ENCODE data around the gene EIF3F. TPM values are rescaled to one million over a fixed set of nuclear protein-coding genes. Genes with fewer than 3 reads are reported as not detected.

The EIF3F gene
- total and polyA plus RNA-seq, 5 donors from 2014 or later = 331 to 507 (median 458) TPM

- H3K36me3 Mint-ChIP-seq = peaks cover 44% of the 10 kb centered on the region
- Histone ChIP-seq H3K4me1 (ENCODE audit: control insufficient read depth, insufficient read depth, low read length, poor library complexity, severe bottlenecking) (no peaks in the 10 kb centered on the region), H3K4me3 (ENCODE audit: low read depth, low read length) (no peak overlapping the region), H3K27ac (ENCODE audit: insufficient read depth, low read length, poor library complexity, severe bottlenecking) (no peak overlapping the region), H3K9me3 (ENCODE audit: control insufficient read depth in 2 of 2, low read length in 2 of 2) (no peaks in the 10 kb centered on the region), H3K27me3 (ENCODE audit: control insufficient read depth, insufficient read depth, low read length) (no peaks in the 10 kb centered on the region), H3K36me3 (ENCODE audit: control insufficient read depth, insufficient read depth, low read length) (peaks cover 48% of the 10 kb centered on the region)
- H3K9me3 Mint-ChIP-seq = peaks cover 0 to 2% (median 0%) of the 10 kb centered on the region in 7 donors
- no peaks in the 10 kb centered on the region for H3K27me3 Mint-ChIP-seq
- no peak overlapping the region for H3K4me3 Mint-ChIP-seq
- peak overlapping the region in 1 of 3 donors; percentile 58 for H3K27ac Mint-ChIP-seq
- DNase-seq (no peak), ATAC-seq (ENCODE audit: low read depth in 2 of 2) (no peak)
- peaks cover 0 to 1% (median 0%) of the 10 kb centered on the region in 4 donors for H3K4me1 Mint-ChIP-seq
Measured at GRCh38 chr11:7999795-8000194, 12.7 kb downstream of the EIF3F start.

DNA sequence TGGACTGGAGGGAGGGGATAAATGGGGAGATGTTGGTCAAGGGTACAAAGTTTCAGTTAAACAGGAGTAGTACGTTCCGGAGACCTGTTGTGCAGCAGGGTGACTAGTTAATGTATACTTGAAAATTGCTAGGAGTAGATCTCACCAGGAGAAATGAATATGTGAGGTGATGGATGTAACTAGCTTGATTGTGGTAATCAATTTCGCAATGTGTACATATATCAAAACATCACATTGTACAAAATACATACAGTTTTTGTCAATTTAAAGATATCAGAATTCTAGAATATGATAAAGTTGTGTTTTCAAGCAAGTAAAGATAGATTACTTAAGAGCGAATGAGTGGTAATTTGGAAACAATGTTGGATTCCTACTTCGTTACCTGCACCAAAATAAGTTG, 13.3 kb downstream of the EIF3F start:
- H3K9me3 Mint-ChIP-seq = peaks cover 0 to 2% (median 0%) of the 10 kb centered on the region in 7 donors
- H3K9me3 ChIP-seq (ENCODE audit: control insufficient read depth in 2 of 2, low read length in 2 of 2) = no peaks in the 10 kb centered on the region

GRCh38 chr11:8002676-8003075, 15.5 kb downstream of the EIF3F start:
- Histone ChIP-seq H3K27ac (ENCODE audit: insufficient read depth, low read length, poor library complexity, severe bottlenecking) (no peak overlapping the region), H3K9me3 (ENCODE audit: control insufficient read depth in 2 of 2, low read length in 2 of 2) (no peaks in the 10 kb centered on the region), H3K36me3 (ENCODE audit: control insufficient read depth, insufficient read depth, low read length) (peaks cover 20% of the 10 kb centered on the region), H3K4me3 (ENCODE audit: low read depth, low read length) (no peak overlapping the region), H3K27me3 (ENCODE audit: control insufficient read depth, insufficient read depth, low read length) (no peaks in the 10 kb centered on the region), H3K4me1 (ENCODE audit: control insufficient read depth, insufficient read depth, low read length, poor library complexity, severe bottlenecking) (no peaks in the 10 kb centered on the region)
- no peak for ATAC-seq (ENCODE audit: low read depth in 2 of 2)
- Mint-ChIP-seq H3K4me1 (no peaks in the 10 kb centered on the region), H3K27me3 (no peaks in the 10 kb centered on the region), H3K9me3 (peaks cover 0 to 2% (median 0%) of the 10 kb centered on the region in 7 donors), H3K4me3 (no peak overlapping the region), H3K36me3 (peaks cover 17% of the 10 kb centered on the region), H3K27ac (no peak overlapping the region)
- no peak for DNase-seq

More for the DNA sequence above, 13.3 kb downstream of the EIF3F start:
- no peaks in the 10 kb centered on the region for H3K27me3 ChIP-seq (ENCODE audit: control insufficient read depth, insufficient read depth, low read length)
- H3K4me1 ChIP-seq (ENCODE audit: control insufficient read depth, insufficient read depth, low read length, poor library complexity, severe bottlenecking) = no peaks in the 10 kb centered on the region
- H3K36me3 Mint-ChIP-seq = peaks cover 39% of the 10 kb centered on the region
- no peaks in the 10 kb centered on the region for H3K27me3 Mint-ChIP-seq
- peaks cover 42% of the 10 kb centered on the region for H3K36me3 ChIP-seq (ENCODE audit: control insufficient read depth, insufficient read depth, low read length)
- no peaks in the 10 kb centered on the region for H3K4me1 Mint-ChIP-seq
- H3K4me3 ChIP-seq (ENCODE audit: low read depth, low read length) = no peak overlapping the region
- no peak overlapping the region for H3K27ac ChIP-seq (ENCODE audit: insufficient read depth, low read length, poor library complexity, severe bottlenecking)
- H3K27ac Mint-ChIP-seq = no peak overlapping the region
- DNase-seq (no peak), ATAC-seq (ENCODE audit: low read depth in 2 of 2) (no peak)
- H3K4me3 Mint-ChIP-seq = no peak overlapping the region

GRCh38 chr11:8003187-8003586, 16.1 kb downstream of the EIF3F start:
- Mint-ChIP-seq H3K4me1 (no peaks in the 10 kb centered on the region), H3K36me3 (peaks cover 15% of the 10 kb centered on the region), H3K27ac (no peak overlapping the region), H3K27me3 (no peaks in the 10 kb centered on the region), H3K4me3 (no peak overlapping the region), H3K9me3 (peaks cover 0 to 2% (median 0%) of the 10 kb centered on the region in 7 donors)
- peaks cover 15% of the 10 kb centered on the region for H3K36me3 ChIP-seq (ENCODE audit: control insufficient read depth, insufficient read depth, low read length)
- no peak overlapping the region for H3K27ac ChIP-seq (ENCODE audit: insufficient read depth, low read length, poor library complexity, severe bottlenecking)
- DNase-seq = no peak
- no peak overlapping the region for H3K4me3 ChIP-seq (ENCODE audit: low read depth, low read length)
- no peaks in the 10 kb centered on the region for H3K27me3 ChIP-seq (ENCODE audit: control insufficient read depth, insufficient read depth, low read length)
- ATAC-seq (ENCODE audit: low read depth in 2 of 2) = peak in 1 of 2 donors; percentile 14
- H3K9me3 ChIP-seq (ENCODE audit: control insufficient read depth in 2 of 2, low read length in 2 of 2) = no peaks in the 10 kb centered on the region
- no peaks in the 10 kb centered on the region for H3K4me1 ChIP-seq (ENCODE audit: control insufficient read depth, insufficient read depth, low read length, poor library complexity, severe bottlenecking)

DNA sequence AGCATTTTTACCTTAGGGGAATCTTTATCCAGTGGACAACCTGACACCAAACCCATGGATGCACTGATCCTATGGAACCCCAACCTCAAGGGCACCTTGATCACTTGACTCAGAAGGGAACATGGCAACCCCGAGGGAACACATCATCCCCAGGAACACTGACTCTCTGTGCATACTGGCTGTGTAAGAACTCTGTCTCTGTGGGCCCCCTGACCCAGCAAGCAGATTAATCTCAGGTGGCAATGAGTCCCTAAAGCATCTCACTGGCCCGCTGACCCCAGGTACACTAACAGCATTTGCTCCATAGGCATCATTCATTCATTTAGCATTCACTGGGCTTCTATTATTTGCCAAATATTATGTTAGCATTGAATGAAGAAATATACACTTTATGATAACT, 16.9 kb downstream of the EIF3F start:
- Mint-ChIP-seq H3K36me3 (peaks cover 12% of the 10 kb centered on the region), H3K4me3 (no peak overlapping the region), H3K27me3 (no peaks in the 10 kb centered on the region), H3K4me1 (no peaks in the 10 kb centered on the region), H3K9me3 (peaks cover 0 to 2% (median 0%) of the 10 kb centered on the region in 7 donors), H3K27ac (no peak overlapping the region)
- H3K9me3 ChIP-seq (ENCODE audit: control insufficient read depth in 2 of 2, low read length in 2 of 2) = no peaks in the 10 kb centered on the region
- H3K27me3 ChIP-seq (ENCODE audit: control insufficient read depth, insufficient read depth, low read length) = no peaks in the 10 kb centered on the region
- H3K27ac ChIP-seq (ENCODE audit: insufficient read depth, low read length, poor library complexity, severe bottlenecking) = no peak overlapping the region
- no peaks in the 10 kb centered on the region for H3K4me1 ChIP-seq (ENCODE audit: control insufficient read depth, insufficient read depth, low read length, poor library complexity, severe bottlenecking)
- no peak for ATAC-seq (ENCODE audit: low read depth in 2 of 2)
- no peak overlapping the region for H3K4me3 ChIP-seq (ENCODE audit: low read depth, low read length)
- H3K36me3 ChIP-seq (ENCODE audit: control insufficient read depth, insufficient read depth, low read length) = peaks cover 12% of the 10 kb centered on the region
- DNase-seq = no peak

DNA sequence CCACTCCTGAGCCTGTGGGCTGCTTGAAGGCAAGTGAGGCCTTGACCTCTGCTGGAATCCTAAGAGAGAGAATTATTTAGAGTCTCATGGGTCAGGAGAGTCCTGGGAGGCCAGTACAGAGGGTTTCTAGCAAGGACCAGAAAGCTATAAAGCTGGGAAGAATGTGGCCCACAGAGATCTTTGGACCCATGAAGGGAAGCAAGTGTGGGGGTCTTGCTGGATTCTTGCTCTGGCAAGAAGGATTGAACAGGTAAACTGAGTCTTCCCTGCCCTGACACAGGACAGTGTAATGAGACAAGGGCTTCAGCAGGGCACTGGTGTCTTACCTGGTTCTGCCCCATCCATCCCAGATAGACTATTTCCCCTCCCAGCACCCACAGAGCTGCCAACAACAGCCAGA, 18.4 kb downstream of the EIF3F start:
- Mint-ChIP-seq H3K27me3 (no peaks in the 10 kb centered on the region), H3K4me1 (no peaks in the 10 kb centered on the region), H3K27ac (no peak overlapping the region), H3K36me3 (peaks cover 1% of the 10 kb centered on the region), H3K9me3 (peaks cover 0 to 2% (median 0%) of the 10 kb centered on the region in 7 donors), H3K4me3 (no peak overlapping the region)
- no peaks in the 10 kb centered on the region for H3K27me3 ChIP-seq (ENCODE audit: control insufficient read depth, insufficient read depth, low read length)
- H3K4me3 ChIP-seq (ENCODE audit: low read depth, low read length) = no peak overlapping the region
- no peak for ATAC-seq (ENCODE audit: low read depth in 2 of 2)
- H3K36me3 ChIP-seq (ENCODE audit: control insufficient read depth, insufficient read depth, low read length) = no peaks in the 10 kb centered on the region
- no peak for DNase-seq
- H3K27ac ChIP-seq (ENCODE audit: insufficient read depth, low read length, poor library complexity, severe bottlenecking) = no peak overlapping the region
- no peaks in the 10 kb centered on the region for H3K4me1 ChIP-seq (ENCODE audit: control insufficient read depth, insufficient read depth, low read length, poor library complexity, severe bottlenecking)
- H3K9me3 ChIP-seq (ENCODE audit: control insufficient read depth in 2 of 2, low read length in 2 of 2) = no peaks in the 10 kb centered on the region

GRCh38 chr11:8006349-8006977, 19.3 kb downstream of the EIF3F start:
- H3K27me3 ChIP-seq (ENCODE audit: control insufficient read depth, insufficient read depth, low read length) = no peaks in the 10 kb centered on the region
- H3K4me3 ChIP-seq (ENCODE audit: low read depth, low read length) = no peak overlapping the region
- no peaks in the 10 kb centered on the region for H3K36me3 ChIP-seq (ENCODE audit: control insufficient read depth, insufficient read depth, low read length)
- Mint-ChIP-seq H3K4me3 (no peak overlapping the region), H3K27me3 (no peaks in the 10 kb centered on the region), H3K27ac (no peak overlapping the region), H3K4me1 (no peaks in the 10 kb centered on the region), H3K36me3 (no peaks in the 10 kb centered on the region), H3K9me3 (peaks cover 0 to 2% (median 0%) of the 10 kb centered on the region in 7 donors)
- no peaks in the 10 kb centered on the region for H3K4me1 ChIP-seq (ENCODE audit: control insufficient read depth, insufficient read depth, low read length, poor library complexity, severe bottlenecking)
- H3K9me3 ChIP-seq (ENCODE audit: control insufficient read depth in 2 of 2, low read length in 2 of 2) = no peaks in the 10 kb centered on the region
- DNase-seq (peak; percentile 30 to 45 (median 30)), ATAC-seq (ENCODE audit: low read depth in 2 of 2) (peak; percentile 51 to 65)
- H3K27ac ChIP-seq (ENCODE audit: insufficient read depth, low read length, poor library complexity, severe bottlenecking) = no peak overlapping the region

- Histone ChIP-seq H3K4me3 (ENCODE audit: low read depth, low read length) (no peak overlapping the region), H3K4me1 (ENCODE audit: control insufficient read depth, insufficient read depth, low read length, poor library complexity, severe bottlenecking) (no peaks in the 10 kb centered on the region), H3K27ac (ENCODE audit: insufficient read depth, low read length, poor library complexity, severe bottlenecking) (no peak overlapping the region), H3K27me3 (ENCODE audit: control insufficient read depth, insufficient read depth, low read length) (peaks cover 3% of the 10 kb centered on the region), H3K36me3 (ENCODE audit: control insufficient read depth, insufficient read depth, low read length) (no peaks in the 10 kb centered on the region), H3K9me3 (ENCODE audit: control insufficient read depth in 2 of 2, low read length in 2 of 2) (no peaks in the 10 kb centered on the region)
- no peak for ATAC-seq (ENCODE audit: low read depth in 2 of 2)
- DNase-seq = no peak
- no peaks in the 10 kb centered on the region for H3K27me3 Mint-ChIP-seq
- H3K4me3 Mint-ChIP-seq = no peak overlapping the region
- no peak overlapping the region for H3K27ac Mint-ChIP-seq
- H3K36me3 Mint-ChIP-seq = no peaks in the 10 kb centered on the region
- no peaks in the 10 kb centered on the region for H3K9me3 Mint-ChIP-seq
- H3K4me1 Mint-ChIP-seq = no peaks in the 10 kb centered on the region
Measured at GRCh38 chr11:8008212-8008611, 21.1 kb downstream of the EIF3F start.

Data from CD4-positive, CD25-positive, alpha-beta regulatory T cell (primary cell).